Panc1 (cell line): Measurements from ENCODE around the gene CDC42. TPM values are rescaled to one million over a fixed set of nuclear protein-coding genes. Genes with fewer than 3 reads are reported as not detected.

ENCODE experiments used
- ATAC-seq: fragments of 200-7000 bp; cut with Tn5 transposase; 2 replicates; pipeline ENCODE4 v1.9.1; 2020; ENCODE audit warnings: mild to moderate bottlenecking, moderate library complexity
- BruUV-seq: library from RNA; stranded (reverse); fragments of 400-500 nt; replicated peaks from 2 replicates; lab custom pipeline; 2021; lab: Mats Ljungman, UMichigan
- CTCF ChIA-PET: fragments of 300-600 bp; sonication (Branson Sonifier 250); formaldehyde crosslinking; loops from one replicate; lab custom pipeline; 2022; ENCODE audit warnings: antibody characterized with exemption; lab: Charles Lee
- POLR2A ChIA-PET: fragments of 300-600 bp; sonication (Branson Sonifier 250); formaldehyde crosslinking; loops from one replicate; lab custom pipeline; 2022; ENCODE audit warnings: antibody characterized with exemption; lab: Charles Lee
- DNase-seq: peaks from one replicate; pipeline ENCODE4 v3.0.0-alpha.2; 2010; ENCODE audit warnings: low read depth, low spot score
- H3K27ac ChIP-seq: 2 replicates; pipeline ENCODE4 v1.5.1; 2011; ENCODE audit warnings: mild to moderate bottlenecking, low read length, inconsistent platforms
- H3K27me3 ChIP-seq: fragments of 200-500 bp; sonication (Bioruptor generic); 2 replicates; pipeline ENCODE4 v1.6.0; 2014; ENCODE audit warnings: low read length, inconsistent platforms; ENCODE audit not compliant: control insufficient read depth, insufficient read depth
- H3K36me3 ChIP-seq: fragments of 200-500 bp; sonication (Bioruptor generic); 2 replicates; pipeline ENCODE4 v1.5.1; 2014; ENCODE audit warnings: inconsistent platforms, mild to moderate bottlenecking, low read length, moderate library complexity; ENCODE audit not compliant: control insufficient read depth, insufficient read depth
- H3K4me1 ChIP-seq: 2 replicates; pipeline ENCODE4 v1.5.1; 2011; ENCODE audit warnings: inconsistent platforms, mild to moderate bottlenecking, low read length, moderate library complexity; ENCODE audit not compliant: control insufficient read depth, insufficient read depth
- H3K4me3 ChIP-seq, 2 experiments: 2 replicates each; pipeline ENCODE4 v1.5.1; 2011 to 2012; ENCODE audit warnings: low read depth in 2 of 2, low read length in 2 of 2, mild to moderate bottlenecking in 2 of 2, inconsistent platforms in 1 of 2, moderate library complexity in 1 of 2
- H3K9me3 ChIP-seq: fragments of 200-500 bp; sonication (Bioruptor generic); 2 replicates; pipeline ENCODE4 v1.5.1; 2014; ENCODE audit warnings: low read depth, mild to moderate bottlenecking, inconsistent platforms, low read length, moderate library complexity; ENCODE audit not compliant: control insufficient read depth, insufficient read depth
- CTCF ChIP-seq: fragments of 450-650 bp; IDR thresholded peaks from 2 replicates; pipeline ENCODE4 v1.5.1; 2017; ENCODE audit warnings: mild to moderate bottlenecking
- POLR2AphosphoS5 ChIP-seq: IDR thresholded peaks from 2 replicates; pipeline ENCODE4 v1.6.1; 2012; ENCODE audit warnings: mild to moderate bottlenecking, low read depth, low read length, moderate library complexity
- SIN3A ChIP-seq: IDR thresholded peaks from 2 replicates; pipeline ENCODE4 v1.6.1; 2012; ENCODE audit warnings: low read depth, mild to moderate bottlenecking, low read length, moderate library complexity, borderline replicate concordance; ENCODE audit not compliant: insufficient read depth
- TCF7L2 ChIP-seq: IDR thresholded peaks from 2 replicates; pipeline ENCODE4 v1.6.1; 2011; ENCODE audit warnings: mild to moderate bottlenecking, low read depth, low read length, inconsistent platforms
- in situ Hi-C: cut with HindIII; loops from 2 replicates; pipeline ENCODE4 v1.10.0; 2016; ENCODE audit warnings: low sequenced_read_pairs, low pct_unique_long_range_greater_than_20kb
- intact Hi-C: fragments of 100-400 bp; cut with micrococcal nuclease; formaldehyde crosslinking; loops from one replicate; pipeline ENCODE4 v1.10.0; 2022; ENCODE audit not compliant: unreplicated experiment
- total RNA-seq: library from RNA; stranded (reverse); gene quantifications from one replicate; pipeline ENCODE4 v1.2.1, GENCODE V29; 2021; ENCODE audit not compliant: unreplicated experiment
- TF ChIP-seq, protein P1 (sequence below), 2 experiments: IDR thresholded peaks; 2 replicates each; pipeline ENCODE4 v1.6.1; 2011 to 2012; ENCODE audit warnings: low read depth in 2 of 2, control low read depth in 1 of 2, low read length in 1 of 2, mild to moderate bottlenecking in 1 of 2, moderate library complexity in 1 of 2; ENCODE audit not compliant: insufficient read depth in 1 of 2

Gene CDC42
- total RNA-seq, 1 experiment from 2014 or later, result 240 TPM

DNA sequence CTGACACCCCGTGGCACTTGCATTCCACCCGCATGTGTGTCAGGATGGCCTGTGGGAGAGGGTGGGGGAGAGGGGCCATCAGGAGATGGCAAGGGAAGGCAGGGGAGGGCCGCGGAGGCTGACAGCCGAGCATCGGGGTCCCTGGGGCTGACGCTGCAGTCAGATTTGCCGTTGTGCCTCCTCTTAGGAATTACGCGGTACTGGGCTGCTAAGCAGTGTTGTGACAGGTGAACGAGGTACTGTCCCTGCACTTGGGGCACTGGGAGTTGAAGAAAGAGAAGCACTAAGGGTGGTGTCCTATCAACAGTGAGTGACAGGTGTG lies 67.9 kb downstream of the CDC42 start:
- Histone ChIP-seq H3K27ac (no peak overlapping the region), H3K9me3 (no peaks in the 10 kb centered on the region), H3K36me3 (no peaks in the 10 kb centered on the region), H3K4me3 (no peak overlapping the region), H3K4me1 (peaks cover 7% of the 10 kb centered on the region; the same call in 1 of the 2 replicates), H3K27me3 (no peaks in the 10 kb centered on the region)
- DNase-seq (no peak), ATAC-seq (no peak)
- ChIA-PET CTCF (no interaction called here), POLR2A (no interaction called here)
- no peak for TF ChIP-seq SIN3A
- TF ChIP-seq, protein P1, sequence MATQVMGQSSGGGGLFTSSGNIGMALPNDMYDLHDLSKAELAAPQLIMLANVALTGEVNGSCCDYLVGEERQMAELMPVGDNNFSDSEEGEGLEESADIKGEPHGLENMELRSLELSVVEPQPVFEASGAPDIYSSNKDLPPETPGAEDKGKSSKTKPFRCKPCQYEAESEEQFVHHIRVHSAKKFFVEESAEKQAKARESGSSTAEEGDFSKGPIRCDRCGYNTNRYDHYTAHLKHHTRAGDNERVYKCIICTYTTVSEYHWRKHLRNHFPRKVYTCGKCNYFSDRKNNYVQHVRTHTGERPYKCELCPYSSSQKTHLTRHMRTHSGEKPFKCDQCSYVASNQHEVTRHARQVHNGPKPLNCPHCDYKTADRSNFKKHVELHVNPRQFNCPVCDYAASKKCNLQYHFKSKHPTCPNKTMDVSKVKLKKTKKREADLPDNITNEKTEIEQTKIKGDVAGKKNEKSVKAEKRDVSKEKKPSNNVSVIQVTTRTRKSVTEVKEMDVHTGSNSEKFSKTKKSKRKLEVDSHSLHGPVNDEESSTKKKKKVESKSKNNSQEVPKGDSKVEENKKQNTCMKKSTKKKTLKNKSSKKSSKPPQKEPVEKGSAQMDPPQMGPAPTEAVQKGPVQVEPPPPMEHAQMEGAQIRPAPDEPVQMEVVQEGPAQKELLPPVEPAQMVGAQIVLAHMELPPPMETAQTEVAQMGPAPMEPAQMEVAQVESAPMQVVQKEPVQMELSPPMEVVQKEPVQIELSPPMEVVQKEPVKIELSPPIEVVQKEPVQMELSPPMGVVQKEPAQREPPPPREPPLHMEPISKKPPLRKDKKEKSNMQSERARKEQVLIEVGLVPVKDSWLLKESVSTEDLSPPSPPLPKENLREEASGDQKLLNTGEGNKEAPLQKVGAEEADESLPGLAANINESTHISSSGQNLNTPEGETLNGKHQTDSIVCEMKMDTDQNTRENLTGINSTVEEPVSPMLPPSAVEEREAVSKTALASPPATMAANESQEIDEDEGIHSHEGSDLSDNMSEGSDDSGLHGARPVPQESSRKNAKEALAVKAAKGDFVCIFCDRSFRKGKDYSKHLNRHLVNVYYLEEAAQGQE (IDR thresholded peaks at IDR 0.05; ENCODE audit: insufficient read depth in 1 of 2, low read depth in 2 of 2, low read length in 1 of 2), result no peak
- no peak for TF ChIP-seq POLR2AphosphoS5
- no peak for TF ChIP-seq CTCF
- TF ChIP-seq TCF7L2, result no peak
- intact Hi-C loops (no loop called here), in situ Hi-C loops (no loop called here)
- BruUV-seq, result no TSS peak

GRCh38 chr1:22121421-22121911 lies 69.0 kb downstream of the CDC42 start:
- ATAC-seq, result peak; percentile 21
- in situ Hi-C loops, result no loop called here

More at GRCh38 chr1:22121421-22121911, 69.0 kb downstream of the CDC42 start:
- CTCF ChIA-PET, result no interaction called here
- Histone ChIP-seq H3K27me3 (no peaks in the 10 kb centered on the region), H3K36me3 (no peaks in the 10 kb centered on the region), H3K4me1 (peaks cover 7% of the 10 kb centered on the region; the same call in 1 of the 2 replicates), H3K9me3 (no peaks in the 10 kb centered on the region), H3K27ac (no peak overlapping the region), H3K4me3 (no peak overlapping the region)
- TF ChIP-seq SIN3A, result no peak
- no peak for TF ChIP-seq CTCF
- no peak for TF ChIP-seq TCF7L2
- intact Hi-C loops, result no loop called here
- POLR2A ChIA-PET, result no interaction called here
- no TSS peak for BruUV-seq
- DNase-seq, result no peak
